Gastrocnemius medialis (tissue), 4 donors: ENCODE data around the gene ATAD3A.

Experiments
- POLR2A ChIP-seq, 2 donors: fragments of 450-650 bp; IDR thresholded peaks; one replicate each; pipeline ENCODE4 v1.6.1; 2017; ENCODE audit warnings: antibody characterized with exemption in 2 of 2, mild to moderate bottlenecking in 2 of 2, moderate library complexity in 2 of 2
- TF ChIP-seq, protein P1 (sequence below), 5 experiments: fragments of 450-650 bp in 3 of 5; fragments of 200-600 bp in 2 of 5; sonication (generic) in 2 of 5; IDR thresholded peaks in 4 of 5; conservative IDR thresholded peaks in 1 of 5; 1 replicate in 4 of 5; 2 replicates in 1 of 5; pipeline ENCODE4 v1.5.1; 2016 to 2019; ENCODE audit warnings: antibody characterized with exemption in 5 of 5, mild to moderate bottlenecking in 3 of 5, moderate library complexity in 3 of 5

DNA sequence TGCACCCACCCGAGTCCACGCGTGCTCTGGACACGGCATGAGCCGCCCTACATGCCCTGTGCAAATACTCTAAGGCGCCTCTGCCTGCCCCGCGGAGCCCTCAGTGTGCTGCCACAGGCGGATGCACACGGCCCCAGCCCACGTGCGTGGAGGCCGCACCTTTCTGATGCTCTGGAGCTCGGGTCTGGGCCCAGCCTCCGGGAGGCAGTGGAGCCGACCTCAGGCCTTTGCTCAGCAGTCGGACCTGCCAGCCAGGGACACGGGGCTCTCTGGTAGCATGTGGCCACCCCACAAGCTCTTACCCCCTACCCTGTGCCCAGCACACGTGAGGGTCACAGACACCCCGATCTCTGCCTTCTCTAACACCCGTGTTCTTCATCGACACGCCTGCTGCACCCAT, 26.4 kb downstream of the ATAD3A start:
- TF ChIP-seq, protein P1, sequence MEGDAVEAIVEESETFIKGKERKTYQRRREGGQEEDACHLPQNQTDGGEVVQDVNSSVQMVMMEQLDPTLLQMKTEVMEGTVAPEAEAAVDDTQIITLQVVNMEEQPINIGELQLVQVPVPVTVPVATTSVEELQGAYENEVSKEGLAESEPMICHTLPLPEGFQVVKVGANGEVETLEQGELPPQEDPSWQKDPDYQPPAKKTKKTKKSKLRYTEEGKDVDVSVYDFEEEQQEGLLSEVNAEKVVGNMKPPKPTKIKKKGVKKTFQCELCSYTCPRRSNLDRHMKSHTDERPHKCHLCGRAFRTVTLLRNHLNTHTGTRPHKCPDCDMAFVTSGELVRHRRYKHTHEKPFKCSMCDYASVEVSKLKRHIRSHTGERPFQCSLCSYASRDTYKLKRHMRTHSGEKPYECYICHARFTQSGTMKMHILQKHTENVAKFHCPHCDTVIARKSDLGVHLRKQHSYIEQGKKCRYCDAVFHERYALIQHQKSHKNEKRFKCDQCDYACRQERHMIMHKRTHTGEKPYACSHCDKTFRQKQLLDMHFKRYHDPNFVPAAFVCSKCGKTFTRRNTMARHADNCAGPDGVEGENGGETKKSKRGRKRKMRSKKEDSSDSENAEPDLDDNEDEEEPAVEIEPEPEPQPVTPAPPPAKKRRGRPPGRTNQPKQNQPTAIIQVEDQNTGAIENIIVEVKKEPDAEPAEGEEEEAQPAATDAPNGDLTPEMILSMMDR (IDR thresholded peaks at IDR 0.05 in 4 of 5, conservative IDR thresholded peaks at IDR 0.05 in 1 of 5), result no peak
- no peak for TF ChIP-seq POLR2A (IDR thresholded peaks at IDR 0.05)
